HEK293 (cell line): ENCODE data around the gene FMN1.

Experiments used
- CTCF ChIA-PET: fragments of 350-600 bp; formaldehyde crosslinking; extraction: SDS; loops from one replicate; lab custom pipeline; 2021; ENCODE audit warnings: antibody characterized with exemption; lab: Yijun Ruan, JAX
- POLR2A ChIA-PET: fragments of 300-600 bp; formaldehyde crosslinking; extraction: SDS; loops from one replicate; lab custom pipeline; 2020; ENCODE audit warnings: antibody characterized with exemption, inconsistent platforms; lab: Yijun Ruan, JAX
- H3K27ac ChIP-seq: fragments of 200-500 bp; sonication (Bioruptor generic); 2 replicates; pipeline ENCODE4 v1.5.1; 2014; ENCODE audit warnings: low read depth, low read length, control low read depth, inconsistent platforms; ENCODE audit errors: extremely low read depth
- H3K36me3 ChIP-seq, 2 experiments: fragments of 200-500 bp in 1 of 2; sonication (Bioruptor generic) in 1 of 2; 1 replicate in 1 of 2; 2 replicates in 1 of 2; pipeline ENCODE4 v1.5.1; 2014 to 2017; ENCODE audit warnings: inconsistent platforms in 2 of 2, low read length in 2 of 2; ENCODE audit not compliant: control insufficient read depth in 2 of 2, insufficient read depth in 1 of 2
- H3K4me1 ChIP-seq: fragments of 200-500 bp; sonication (Bioruptor generic); 2 replicates; pipeline ENCODE4 v1.5.1; 2014; ENCODE audit warnings: mild to moderate bottlenecking, low read length, inconsistent platforms; ENCODE audit not compliant: control insufficient read depth, insufficient read depth
- H3K4me3 ChIP-seq: 2 replicates; pipeline ENCODE4 v1.5.1; 2011; ENCODE audit warnings: low read depth, mild to moderate bottlenecking, control low read depth, low read length, moderate library complexity
- H3K9me3 ChIP-seq: fragments of 200-500 bp; sonication (Bioruptor generic); 2 replicates; pipeline ENCODE4 v1.5.1; 2014; ENCODE audit warnings: low read depth, low read length, inconsistent platforms; ENCODE audit not compliant: control insufficient read depth, insufficient read depth
- GLI4 ChIP-seq: fragments of 450-650 bp; formaldehyde crosslinking; IDR thresholded peaks from 2 replicates; pipeline ENCODE4 v1.5.1; 2016; ENCODE audit warnings: missing biosample characterization, missing genetic modification characterization
- KLF10 ChIP-seq: fragments of 450-650 bp; IDR thresholded peaks from 2 replicates; pipeline ENCODE4 v1.5.1; 2018; ENCODE audit warnings: missing biosample characterization, mild to moderate bottlenecking, missing genetic modification characterization
- SP2 ChIP-seq: fragments of 450-650 bp; formaldehyde crosslinking; IDR thresholded peaks from 2 replicates; pipeline ENCODE4 v1.5.1; 2016; ENCODE audit warnings: missing biosample characterization, missing genetic modification characterization
- SP7 ChIP-seq: fragments of 450-650 bp; formaldehyde crosslinking; IDR thresholded peaks from 2 replicates; pipeline ENCODE4 v1.5.1; 2016; ENCODE audit warnings: missing biosample characterization, missing genetic modification characterization
- ZBTB17 ChIP-seq: fragments of 450-650 bp; formaldehyde crosslinking; IDR thresholded peaks from 2 replicates; pipeline ENCODE4 v1.5.1; 2016; ENCODE audit warnings: missing biosample characterization, missing genetic modification characterization
- ZBTB48 ChIP-seq: fragments of 450-650 bp; formaldehyde crosslinking; IDR thresholded peaks from 2 replicates; pipeline ENCODE4 v1.5.1; 2016; ENCODE audit warnings: missing biosample characterization, missing genetic modification characterization
- ZFP37 ChIP-seq: fragments of 450-650 bp; formaldehyde crosslinking; IDR thresholded peaks from 2 replicates; pipeline ENCODE4 v1.5.1; 2016; ENCODE audit warnings: missing biosample characterization, missing genetic modification characterization
- ZIC2 ChIP-seq: fragments of 450-650 bp; formaldehyde crosslinking; IDR thresholded peaks from 2 replicates; pipeline ENCODE4 v1.5.1; 2016; ENCODE audit warnings: missing biosample characterization, missing genetic modification characterization
- ZNF10 ChIP-seq: fragments of 450-650 bp; formaldehyde crosslinking; IDR thresholded peaks from 2 replicates; pipeline ENCODE4 v1.5.1; 2017; ENCODE audit warnings: missing biosample characterization, missing genetic modification characterization
- ZNF133 ChIP-seq: fragments of 450-650 bp; formaldehyde crosslinking; IDR thresholded peaks from 2 replicates; pipeline ENCODE4 v1.5.1; 2016; ENCODE audit warnings: missing biosample characterization, missing genetic modification characterization
- ZNF223 ChIP-seq: fragments of 450-650 bp; formaldehyde crosslinking; IDR thresholded peaks from 2 replicates; pipeline ENCODE4 v1.5.1; 2016; ENCODE audit warnings: missing biosample characterization, missing genetic modification characterization
- ZNF324 ChIP-seq: fragments of 450-650 bp; formaldehyde crosslinking; IDR thresholded peaks from 2 replicates; pipeline ENCODE4 v1.5.1; 2016; ENCODE audit warnings: missing biosample characterization, missing genetic modification characterization
- ZNF350 ChIP-seq: fragments of 450-650 bp; formaldehyde crosslinking; IDR thresholded peaks from 2 replicates; pipeline ENCODE4 v1.5.0; 2017; ENCODE audit warnings: missing biosample characterization, mild to moderate bottlenecking, missing genetic modification characterization
- ZNF473 ChIP-seq: fragments of 450-650 bp; formaldehyde crosslinking; IDR thresholded peaks from 2 replicates; pipeline ENCODE4 v1.5.1; 2017; ENCODE audit warnings: missing biosample characterization, missing genetic modification characterization
- ZNF521 ChIP-seq: fragments of 450-650 bp; formaldehyde crosslinking; IDR thresholded peaks from 2 replicates; pipeline ENCODE4 v1.5.1; 2017; ENCODE audit warnings: missing biosample characterization, mild to moderate bottlenecking, missing genetic modification characterization
- ZNF560 ChIP-seq: fragments of 450-650 bp; formaldehyde crosslinking; IDR thresholded peaks from 2 replicates; pipeline ENCODE4 v1.5.1; 2017; ENCODE audit warnings: missing biosample characterization, missing genetic modification characterization, borderline replicate concordance
- ZNF654 ChIP-seq: fragments of 450-650 bp; formaldehyde crosslinking; IDR thresholded peaks from 2 replicates; pipeline ENCODE4 v1.5.1; 2016; ENCODE audit warnings: low read depth, missing biosample characterization, missing genetic modification characterization
- ZNF670 ChIP-seq: fragments of 450-650 bp; formaldehyde crosslinking; IDR thresholded peaks from 2 replicates; pipeline ENCODE4 v1.5.1; 2016; ENCODE audit warnings: missing biosample characterization, missing genetic modification characterization, low read depth
- ZNF747 ChIP-seq: fragments of 450-650 bp; formaldehyde crosslinking; IDR thresholded peaks from 2 replicates; pipeline ENCODE4 v1.5.1; 2016; ENCODE audit warnings: missing biosample characterization, missing genetic modification characterization
- ZNF776 ChIP-seq: fragments of 450-650 bp; formaldehyde crosslinking; IDR thresholded peaks from 2 replicates; pipeline ENCODE4 v1.5.0; 2017; ENCODE audit warnings: missing biosample characterization, missing genetic modification characterization, borderline replicate concordance
- ZNF777 ChIP-seq: fragments of 450-650 bp; formaldehyde crosslinking; IDR thresholded peaks from 2 replicates; pipeline ENCODE4 v1.5.1; 2017; ENCODE audit warnings: missing biosample characterization, missing genetic modification characterization, borderline replicate concordance
- ZNF792 ChIP-seq: fragments of 450-650 bp; formaldehyde crosslinking; IDR thresholded peaks from 2 replicates; pipeline ENCODE4 v1.5.1; 2016; ENCODE audit warnings: missing biosample characterization, missing genetic modification characterization
- ZNF830 ChIP-seq: fragments of 450-650 bp; IDR thresholded peaks from 2 replicates; pipeline ENCODE4 v1.5.0; 2018; ENCODE audit warnings: missing biosample characterization, missing genetic modification characterization, low read depth, mild to moderate bottlenecking, moderate library complexity
- TF ChIP-seq, protein P1 (sequence below): fragments of 450-650 bp; formaldehyde crosslinking; IDR thresholded peaks from 2 replicates; pipeline ENCODE4 v1.5.1; 2016; ENCODE audit warnings: missing biosample characterization, missing genetic modification characterization, borderline replicate concordance
- TF ChIP-seq, protein P2 (sequence below): fragments of 450-650 bp; formaldehyde crosslinking; IDR thresholded peaks from 2 replicates; pipeline ENCODE4 v1.5.1; 2017; ENCODE audit warnings: missing biosample characterization, missing genetic modification characterization
- TF ChIP-seq, protein P3 (sequence below): fragments of 450-650 bp; formaldehyde crosslinking; IDR thresholded peaks from 2 replicates; pipeline ENCODE4 v1.5.1; 2016; ENCODE audit warnings: missing biosample characterization, missing genetic modification characterization
- TF ChIP-seq, protein P4 (sequence below): fragments of 450-650 bp; formaldehyde crosslinking; IDR thresholded peaks from 2 replicates; pipeline ENCODE4 v1.5.1; 2017; ENCODE audit warnings: missing biosample characterization, missing genetic modification characterization
- TF ChIP-seq, protein P5 (sequence below): fragments of 450-650 bp; formaldehyde crosslinking; IDR thresholded peaks from 2 replicates; pipeline ENCODE4 v1.5.1; 2016; ENCODE audit warnings: missing biosample characterization, missing genetic modification characterization

FMN1 gene

DNA sequence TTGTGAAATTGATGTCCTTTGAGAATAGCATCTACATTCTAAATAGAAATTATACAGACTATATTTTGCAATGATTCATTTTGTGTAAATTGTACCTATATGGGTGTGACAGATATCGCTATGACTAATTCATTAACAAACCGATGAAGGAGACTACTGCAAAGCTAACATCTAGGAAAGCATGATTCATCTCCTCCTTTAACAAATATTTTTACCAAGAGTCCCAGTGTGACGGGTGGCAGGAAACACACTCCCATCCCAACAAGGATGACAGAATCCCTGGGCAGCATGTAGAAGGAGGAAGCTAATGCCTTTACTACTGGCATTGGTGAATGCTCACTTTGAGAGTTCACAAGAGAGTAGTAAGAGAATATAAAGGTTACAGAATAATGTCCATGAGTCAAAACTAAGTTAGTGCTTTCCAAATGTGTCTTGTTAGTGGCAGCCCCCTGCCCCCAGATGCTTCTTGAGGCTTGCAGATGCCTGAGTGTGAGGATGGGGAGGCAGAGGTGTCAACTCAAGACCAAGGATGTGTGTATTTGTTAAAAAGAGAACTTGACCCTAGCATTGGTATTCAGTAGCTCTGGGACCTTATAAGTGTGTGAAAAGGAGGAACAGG is 180.6 kb downstream of the FMN1 start (continued):
- TF ChIP-seq ZNF792 (tag by site-specific recombination): no peak
- TF ChIP-seq ZNF777: no peak
- no peak for TF ChIP-seq SP7
- TF ChIP-seq, protein P1, sequence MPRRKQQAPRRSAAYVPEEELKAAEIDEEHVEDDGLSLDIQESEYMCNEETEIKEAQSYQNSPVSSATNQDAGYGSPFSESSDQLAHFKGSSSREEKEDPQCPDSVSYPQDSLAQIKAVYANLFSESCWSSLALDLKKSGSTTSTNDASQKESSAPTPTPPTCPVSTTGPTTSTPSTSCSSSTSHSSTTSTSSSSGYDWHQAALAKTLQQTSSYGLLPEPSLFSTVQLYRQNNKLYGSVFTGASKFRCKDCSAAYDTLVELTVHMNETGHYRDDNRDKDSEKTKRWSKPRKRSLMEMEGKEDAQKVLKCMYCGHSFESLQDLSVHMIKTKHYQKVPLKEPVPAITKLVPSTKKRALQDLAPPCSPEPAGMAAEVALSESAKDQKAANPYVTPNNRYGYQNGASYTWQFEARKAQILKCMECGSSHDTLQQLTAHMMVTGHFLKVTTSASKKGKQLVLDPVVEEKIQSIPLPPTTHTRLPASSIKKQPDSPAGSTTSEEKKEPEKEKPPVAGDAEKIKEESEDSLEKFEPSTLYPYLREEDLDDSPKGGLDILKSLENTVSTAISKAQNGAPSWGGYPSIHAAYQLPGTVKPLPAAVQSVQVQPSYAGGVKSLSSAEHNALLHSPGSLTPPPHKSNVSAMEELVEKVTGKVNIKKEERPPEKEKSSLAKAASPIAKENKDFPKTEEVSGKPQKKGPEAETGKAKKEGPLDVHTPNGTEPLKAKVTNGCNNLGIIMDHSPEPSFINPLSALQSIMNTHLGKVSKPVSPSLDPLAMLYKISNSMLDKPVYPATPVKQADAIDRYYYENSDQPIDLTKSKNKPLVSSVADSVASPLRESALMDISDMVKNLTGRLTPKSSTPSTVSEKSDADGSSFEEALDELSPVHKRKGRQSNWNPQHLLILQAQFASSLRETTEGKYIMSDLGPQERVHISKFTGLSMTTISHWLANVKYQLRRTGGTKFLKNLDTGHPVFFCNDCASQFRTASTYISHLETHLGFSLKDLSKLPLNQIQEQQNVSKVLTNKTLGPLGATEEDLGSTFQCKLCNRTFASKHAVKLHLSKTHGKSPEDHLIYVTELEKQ (tag by site-specific recombination): no peak
- no peak for TF ChIP-seq ZNF350
- TF ChIP-seq ZNF324 (tag by site-specific recombination): no peak
- no peak for TF ChIP-seq ZNF654 (tag by site-specific recombination)
- TF ChIP-seq ZIC2 (tag by site-specific recombination): no peak
- no peak for TF ChIP-seq ZNF10 (tag by site-specific recombination)

DNA sequence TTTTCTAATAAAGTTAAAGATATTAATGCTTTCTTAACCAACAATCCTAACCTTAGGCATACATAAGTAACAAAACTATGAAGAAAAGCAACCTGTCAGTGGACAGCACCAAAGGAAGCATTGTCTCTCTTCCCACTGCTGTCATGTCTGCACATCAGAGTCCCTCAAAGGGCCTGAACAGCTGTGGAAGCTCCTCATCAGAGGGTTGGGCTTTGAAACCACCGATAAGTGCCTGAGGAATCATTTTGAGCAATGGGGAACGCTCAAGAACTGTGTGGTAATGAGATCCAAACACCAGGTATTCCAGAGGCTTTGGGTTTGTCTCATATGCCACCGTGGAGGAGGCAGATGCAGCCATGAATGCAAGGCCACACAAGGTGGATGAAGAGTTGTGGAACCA is 182.5 kb downstream of the FMN1 start:
- no peaks in the 10 kb centered on the region for H3K36me3 ChIP-seq
- H3K9me3 ChIP-seq: no peaks in the 10 kb centered on the region
- no peak overlapping the region for H3K27ac ChIP-seq
- no peak overlapping the region for H3K4me3 ChIP-seq
- TF ChIP-seq ZNF670 (tag by site-specific recombination): no peak
- no peak for TF ChIP-seq ZBTB17 (tag by site-specific recombination)
- TF ChIP-seq, protein P2, sequence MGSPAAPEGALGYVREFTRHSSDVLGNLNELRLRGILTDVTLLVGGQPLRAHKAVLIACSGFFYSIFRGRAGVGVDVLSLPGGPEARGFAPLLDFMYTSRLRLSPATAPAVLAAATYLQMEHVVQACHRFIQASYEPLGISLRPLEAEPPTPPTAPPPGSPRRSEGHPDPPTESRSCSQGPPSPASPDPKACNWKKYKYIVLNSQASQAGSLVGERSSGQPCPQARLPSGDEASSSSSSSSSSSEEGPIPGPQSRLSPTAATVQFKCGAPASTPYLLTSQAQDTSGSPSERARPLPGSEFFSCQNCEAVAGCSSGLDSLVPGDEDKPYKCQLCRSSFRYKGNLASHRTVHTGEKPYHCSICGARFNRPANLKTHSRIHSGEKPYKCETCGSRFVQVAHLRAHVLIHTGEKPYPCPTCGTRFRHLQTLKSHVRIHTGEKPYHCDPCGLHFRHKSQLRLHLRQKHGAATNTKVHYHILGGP (tag by site-specific recombination): no peak
- TF ChIP-seq ZNF776 (tag by site-specific recombination): no peak
- TF ChIP-seq, protein P3, sequence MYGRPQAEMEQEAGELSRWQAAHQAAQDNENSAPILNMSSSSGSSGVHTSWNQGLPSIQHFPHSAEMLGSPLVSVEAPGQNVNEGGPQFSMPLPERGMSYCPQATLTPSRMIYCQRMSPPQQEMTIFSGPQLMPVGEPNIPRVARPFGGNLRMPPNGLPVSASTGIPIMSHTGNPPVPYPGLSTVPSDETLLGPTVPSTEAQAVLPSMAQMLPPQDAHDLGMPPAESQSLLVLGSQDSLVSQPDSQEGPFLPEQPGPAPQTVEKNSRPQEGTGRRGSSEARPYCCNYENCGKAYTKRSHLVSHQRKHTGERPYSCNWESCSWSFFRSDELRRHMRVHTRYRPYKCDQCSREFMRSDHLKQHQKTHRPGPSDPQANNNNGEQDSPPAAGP (tag by site-specific recombination): no peak
- no peak for TF ChIP-seq ZNF473
- no peak for TF ChIP-seq ZNF133 (tag by site-specific recombination)
- ChIA-PET POLR2A (no interaction called here), CTCF (no interaction called here)
- no peaks in the 10 kb centered on the region for H3K4me1 ChIP-seq

DNA sequence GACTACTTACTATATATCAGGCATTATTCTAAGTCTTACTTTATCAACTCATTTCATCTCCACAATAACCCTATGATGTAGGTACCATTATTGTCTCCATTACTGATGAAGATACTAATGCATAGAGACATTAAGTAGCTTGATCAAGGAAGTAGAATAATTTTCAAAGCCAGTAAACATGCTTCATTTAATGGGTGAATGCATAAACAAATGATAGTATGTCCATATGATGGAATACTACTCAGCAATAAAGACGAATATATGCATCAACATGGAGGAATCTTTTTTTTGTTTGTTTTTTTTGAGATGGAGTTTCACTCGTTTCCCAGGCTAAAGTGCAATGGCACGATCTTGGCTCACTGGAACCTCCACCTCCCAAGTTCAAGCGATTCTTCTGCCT is 184.9 kb downstream of the FMN1 start:
- H3K4me3 ChIP-seq: no peak overlapping the region
- ChIA-PET POLR2A (no interaction called here), CTCF (interaction anchor here (0.6 kb wide), 1 partner anchor 347 kb away, joined by 3 read pairs; no protein-coding TSS in a partner anchor)
- no peak overlapping the region for H3K27ac ChIP-seq
- H3K4me1 ChIP-seq: no peaks in the 10 kb centered on the region
- H3K9me3 ChIP-seq: no peaks in the 10 kb centered on the region
- no peaks in the 10 kb centered on the region for H3K36me3 ChIP-seq
- no peak for TF ChIP-seq ZNF560 (tag by site-specific recombination)
- TF ChIP-seq, protein P4, sequence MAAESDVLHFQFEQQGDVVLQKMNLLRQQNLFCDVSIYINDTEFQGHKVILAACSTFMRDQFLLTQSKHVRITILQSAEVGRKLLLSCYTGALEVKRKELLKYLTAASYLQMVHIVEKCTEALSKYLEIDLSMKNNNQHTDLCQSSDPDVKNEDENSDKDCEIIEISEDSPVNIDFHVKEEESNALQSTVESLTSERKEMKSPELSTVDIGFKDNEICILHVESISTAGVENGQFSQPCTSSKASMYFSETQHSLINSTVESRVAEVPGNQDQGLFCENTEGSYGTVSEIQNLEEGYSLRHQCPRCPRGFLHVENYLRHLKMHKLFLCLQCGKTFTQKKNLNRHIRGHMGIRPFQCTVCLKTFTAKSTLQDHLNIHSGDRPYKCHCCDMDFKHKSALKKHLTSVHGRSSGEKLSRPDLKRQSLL (tag by site-specific recombination): no peak
- TF ChIP-seq KLF10 (tag by site-specific recombination): no peak
- TF ChIP-seq ZBTB48 (tag by site-specific recombination): no peak
- no peak for TF ChIP-seq ZNF747 (tag by site-specific recombination)
- no peak for TF ChIP-seq SP2 (tag by site-specific recombination)
- no peak for TF ChIP-seq ZFP37 (tag by site-specific recombination)
- no peak for TF ChIP-seq ZNF521 (tag by site-specific recombination)
- no peak for TF ChIP-seq GLI4 (tag by site-specific recombination)
- TF ChIP-seq ZNF830 (tag by site-specific recombination): no peak
- TF ChIP-seq ZNF223: no peak
- TF ChIP-seq, protein P5, sequence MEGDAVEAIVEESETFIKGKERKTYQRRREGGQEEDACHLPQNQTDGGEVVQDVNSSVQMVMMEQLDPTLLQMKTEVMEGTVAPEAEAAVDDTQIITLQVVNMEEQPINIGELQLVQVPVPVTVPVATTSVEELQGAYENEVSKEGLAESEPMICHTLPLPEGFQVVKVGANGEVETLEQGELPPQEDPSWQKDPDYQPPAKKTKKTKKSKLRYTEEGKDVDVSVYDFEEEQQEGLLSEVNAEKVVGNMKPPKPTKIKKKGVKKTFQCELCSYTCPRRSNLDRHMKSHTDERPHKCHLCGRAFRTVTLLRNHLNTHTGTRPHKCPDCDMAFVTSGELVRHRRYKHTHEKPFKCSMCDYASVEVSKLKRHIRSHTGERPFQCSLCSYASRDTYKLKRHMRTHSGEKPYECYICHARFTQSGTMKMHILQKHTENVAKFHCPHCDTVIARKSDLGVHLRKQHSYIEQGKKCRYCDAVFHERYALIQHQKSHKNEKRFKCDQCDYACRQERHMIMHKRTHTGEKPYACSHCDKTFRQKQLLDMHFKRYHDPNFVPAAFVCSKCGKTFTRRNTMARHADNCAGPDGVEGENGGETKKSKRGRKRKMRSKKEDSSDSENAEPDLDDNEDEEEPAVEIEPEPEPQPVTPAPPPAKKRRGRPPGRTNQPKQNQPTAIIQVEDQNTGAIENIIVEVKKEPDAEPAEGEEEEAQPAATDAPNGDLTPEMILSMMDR: no peak
